ENCODE measurements around the gene HMCN2.

GRCh38 chr9:130441031-130441430 lies 175.5 kb downstream of the HMCN2 start:
- no peak for TF ChIP-seq EZH2 (IDR thresholded peaks at IDR 0.05; ENCODE audit: borderline replicate concordance)
- TF ChIP-seq, protein P1, sequence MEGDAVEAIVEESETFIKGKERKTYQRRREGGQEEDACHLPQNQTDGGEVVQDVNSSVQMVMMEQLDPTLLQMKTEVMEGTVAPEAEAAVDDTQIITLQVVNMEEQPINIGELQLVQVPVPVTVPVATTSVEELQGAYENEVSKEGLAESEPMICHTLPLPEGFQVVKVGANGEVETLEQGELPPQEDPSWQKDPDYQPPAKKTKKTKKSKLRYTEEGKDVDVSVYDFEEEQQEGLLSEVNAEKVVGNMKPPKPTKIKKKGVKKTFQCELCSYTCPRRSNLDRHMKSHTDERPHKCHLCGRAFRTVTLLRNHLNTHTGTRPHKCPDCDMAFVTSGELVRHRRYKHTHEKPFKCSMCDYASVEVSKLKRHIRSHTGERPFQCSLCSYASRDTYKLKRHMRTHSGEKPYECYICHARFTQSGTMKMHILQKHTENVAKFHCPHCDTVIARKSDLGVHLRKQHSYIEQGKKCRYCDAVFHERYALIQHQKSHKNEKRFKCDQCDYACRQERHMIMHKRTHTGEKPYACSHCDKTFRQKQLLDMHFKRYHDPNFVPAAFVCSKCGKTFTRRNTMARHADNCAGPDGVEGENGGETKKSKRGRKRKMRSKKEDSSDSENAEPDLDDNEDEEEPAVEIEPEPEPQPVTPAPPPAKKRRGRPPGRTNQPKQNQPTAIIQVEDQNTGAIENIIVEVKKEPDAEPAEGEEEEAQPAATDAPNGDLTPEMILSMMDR (IDR thresholded peaks at IDR 0.05; ENCODE audit: poor library complexity) = no peak

Measured in hepatocyte (in vitro differentiated cells).